H1 (cell line): ENCODE results near the gene MANBA. TPM values are rescaled to one million over a fixed set of nuclear protein-coding genes. Genes with fewer than 3 reads are reported as not detected.
"Not testable (repeated sequence)": the region's sequence is repeated elsewhere in the genome, so short reads cannot be mapped to it uniquely, and the experiment has no call there.

ENCODE experiments used
- CTCF ChIA-PET: fragments of 300-600 bp; sonication (Branson Sonifier 250); formaldehyde crosslinking; loops from one replicate; lab custom pipeline; 2021; ENCODE audit not compliant: partially characterized antibody; lab: Charles Lee
- POLR2A ChIA-PET: fragments of 300-600 bp; sonication (Branson Sonifier 250); formaldehyde crosslinking; loops from one replicate; lab custom pipeline; 2021; ENCODE audit warnings: inconsistent platforms; ENCODE audit not compliant: partially characterized antibody; lab: Charles Lee
- DNase-seq, 2 experiments: peaks; one replicate each; pipeline versions ENCODE4 v3.0.0 to v3.0.0-alpha.2; 2010 to 2022; ENCODE audit warnings: low spot score in 2 of 2, low read depth in 1 of 2, mixed read lengths in 1 of 2
- FAIRE-seq: peaks from 2 replicates; lab custom pipeline; 2011; peaks lifted over from hg19 to GRCh38; lab: Jason Lieb, UNC
- H2AFZ ChIP-seq: 2 replicates; pipeline ENCODE4 v1.8.1; 2012; ENCODE audit warnings: low read length, inconsistent platforms
- H2AK5ac ChIP-seq: 2 replicates; pipeline ENCODE4 v1.6.1; 2013; ENCODE audit warnings: low read depth, low read length
- H2BK120ac ChIP-seq: replicated peaks from 2 replicates; pipeline ENCODE3; 2013; ENCODE audit warnings: low read depth, low read length, inconsistent platforms
- H2BK12ac ChIP-seq: 2 replicates; pipeline ENCODE4 v1.6.1; 2013; ENCODE audit warnings: low read depth, low read length
- H2BK15ac ChIP-seq: 2 replicates; pipeline ENCODE4 v1.6.1; 2013; ENCODE audit warnings: low read length
- H2BK20ac ChIP-seq: 2 replicates; pipeline ENCODE4 v1.6.1; 2013; ENCODE audit warnings: low read length
- H2BK5ac ChIP-seq: 2 replicates; pipeline ENCODE4 v1.6.1; 2013; ENCODE audit warnings: low read depth, low read length
- H3K14ac ChIP-seq: 2 replicates; pipeline ENCODE4 v1.6.1; 2013; ENCODE audit warnings: inconsistent platforms; ENCODE audit not compliant: insufficient read length
- H3K18ac ChIP-seq: 2 replicates; pipeline ENCODE4 v1.6.1; 2013; ENCODE audit warnings: low read length; ENCODE audit errors: extremely low read depth
- H3K23ac ChIP-seq: 2 replicates; pipeline ENCODE4 v1.6.1; 2013; ENCODE audit warnings: inconsistent platforms; ENCODE audit not compliant: insufficient read length
- H3K23me2 ChIP-seq: 2 replicates; pipeline ENCODE4 v1.6.1; 2013; ENCODE audit warnings: low read depth, low read length
- H3K27ac ChIP-seq: 2 replicates; pipeline ENCODE4 v1.6.1; 2011; ENCODE audit warnings: low read depth, low read length, inconsistent platforms
- H3K27me3 ChIP-seq, 4 experiments: replicated peaks in 1 of 4; 1 replicate in 1 of 4; 2 replicates in 3 of 4; pipeline versions ENCODE4 v1.6.1 to v1.8.1; 2011 to 2013; ENCODE audit warnings: low read length in 3 of 4, mild to moderate bottlenecking in 3 of 4, inconsistent platforms in 2 of 4, mixed read lengths in 2 of 4, moderate library complexity in 1 of 4; ENCODE audit not compliant: control insufficient read depth in 3 of 4, insufficient read depth in 3 of 4; ENCODE audit errors: extremely low read depth in 1 of 4
- H3K36me3 ChIP-seq, 4 experiments: 2 replicates each; pipeline versions ENCODE4 v1.6.1 to v1.8.1; 2011 to 2013; ENCODE audit warnings: mild to moderate bottlenecking in 4 of 4, low read length in 3 of 4, moderate library complexity in 2 of 4, control low read depth in 1 of 4, inconsistent platforms in 1 of 4; ENCODE audit not compliant: insufficient read depth in 4 of 4, control insufficient read depth in 2 of 4
- H3K4ac ChIP-seq: replicated peaks from 2 replicates; pipeline ENCODE3; 2013; ENCODE audit warnings: low read length, low read depth, mixed read lengths, inconsistent platforms; ENCODE audit not compliant: insufficient read length
- H3K4me1 ChIP-seq, 4 experiments: replicated peaks in 1 of 4; 1 replicate in 1 of 4; 2 replicates in 3 of 4; pipeline versions ENCODE4 v1.6.1 to v1.8.1; 2011 to 2013; ENCODE audit warnings: low read length in 3 of 4, inconsistent platforms in 2 of 4, mixed read lengths in 1 of 4; ENCODE audit not compliant: insufficient read depth in 4 of 4, control insufficient read depth in 3 of 4
- H3K4me2 ChIP-seq, 2 experiments: 2 replicates each; pipeline versions ENCODE4 v1.6.1 to v1.8.1; 2011 to 2013; ENCODE audit warnings: low read depth in 2 of 2, low read length in 2 of 2, control low read depth in 1 of 2, inconsistent platforms in 1 of 2, mild to moderate bottlenecking in 1 of 2; ENCODE audit not compliant: insufficient read depth in 1 of 2
- H3K4me3 ChIP-seq, 4 experiments: fragments of 200-600, 300-600 bp in 1 of 4; sonication (generic), shearing (Covaris generic), sonication (Bioruptor Twin) in 1 of 4; 2 replicates each; pipeline versions ENCODE4 v1.5.1 to v1.8.1; 2011 to 2016; ENCODE audit warnings: low read length in 4 of 4, low read depth in 3 of 4, control low read depth in 2 of 4, inconsistent platforms in 2 of 4, mild to moderate bottlenecking in 2 of 4, mixed read lengths in 1 of 4, moderate library complexity in 1 of 4; ENCODE audit not compliant: insufficient read depth in 2 of 4; ENCODE audit errors: extremely low read depth in 1 of 4
- H3K56ac ChIP-seq: replicated peaks from 2 replicates; pipeline ENCODE3; 2013; ENCODE audit warnings: low read depth, mild to moderate bottlenecking, mixed read lengths, low read length, inconsistent platforms; ENCODE audit not compliant: insufficient read length
- H3K79me1 ChIP-seq: 2 replicates; pipeline ENCODE4 v1.6.1; 2013; ENCODE audit warnings: low read depth, low read length, control low read depth
- H3K79me2 ChIP-seq, 2 experiments: 2 replicates each; pipeline versions ENCODE4 v1.6.1 to v1.8.1; 2012 to 2013; ENCODE audit warnings: low read length in 2 of 2, mild to moderate bottlenecking in 2 of 2, inconsistent platforms in 1 of 2; ENCODE audit not compliant: insufficient read depth in 2 of 2, control insufficient read depth in 1 of 2
- H3K9ac ChIP-seq, 4 experiments: replicated peaks in 1 of 4; 1 replicate in 1 of 4; 2 replicates in 3 of 4; pipeline versions ENCODE4 v1.6.1 to v1.8.1; 2011 to 2013; ENCODE audit warnings: low read depth in 3 of 4, low read length in 3 of 4, control low read depth in 2 of 4, mild to moderate bottlenecking in 2 of 4, moderate library complexity in 2 of 4, inconsistent platforms in 1 of 4; ENCODE audit errors: extremely low read depth in 1 of 4
- H3K9me3 ChIP-seq, 2 experiments: 2 replicates each; pipeline versions ENCODE4 v1.6.1 to v1.8.1; 2012 to 2013; ENCODE audit warnings: mild to moderate bottlenecking in 2 of 2, moderate library complexity in 2 of 2, control low read depth in 1 of 2, inconsistent platforms in 1 of 2, low read depth in 1 of 2, low read length in 1 of 2, mixed read lengths in 1 of 2; ENCODE audit not compliant: insufficient read depth in 2 of 2
- H4K20me1 ChIP-seq, 2 experiments: replicated peaks in 1 of 2; 2 replicates each; pipeline versions ENCODE3 to v1.8.1; 2011 to 2013; ENCODE audit warnings: inconsistent platforms in 2 of 2, low read length in 2 of 2, mild to moderate bottlenecking in 1 of 2; ENCODE audit not compliant: insufficient read depth in 2 of 2, control insufficient read depth in 1 of 2
- H4K5ac ChIP-seq: 2 replicates; pipeline ENCODE4 v1.6.1; 2013; ENCODE audit warnings: low read length, low read depth, mixed read lengths, inconsistent platforms; ENCODE audit not compliant: insufficient read length
- H4K8ac ChIP-seq: 2 replicates; pipeline ENCODE4 v1.8.0; 2013; ENCODE audit warnings: mild to moderate bottlenecking, moderate library complexity, low read length, inconsistent platforms; ENCODE audit not compliant: insufficient read depth; ENCODE audit errors: extremely low read depth
- H4K91ac ChIP-seq: replicated peaks from 2 replicates; pipeline ENCODE3; 2013; ENCODE audit warnings: low read length, mixed read lengths, inconsistent platforms; ENCODE audit not compliant: insufficient read length
- WGBS, 2 experiments: shearing (Covaris generic) in 1 of 2; methylation state at CpG; one replicate each; pipeline versions ENCODE4 v1.1.6 to v1.1.7; 2013 to 2015; ENCODE audit warnings: low lambda C conversion rate in 2 of 2, mixed read lengths in 2 of 2, inconsistent platforms in 1 of 2, low coverage in 1 of 2, missing lambda C conversion rate in 1 of 2; ENCODE audit not compliant: insufficient replicate concordance in 2 of 2, insufficient coverage in 1 of 2, insufficient read length in 1 of 2; ENCODE audit errors: extremely low coverage in 1 of 2, missing lambda C conversion rate in 1 of 2; 5-methylcytosine and 5-hydroxymethylcytosine counted together
- polyA plus RNA-seq, 7 experiments: library from polyadenylated mRNA; depleted of rRNA in 3 of 7; stranded (reverse) in 5 of 7; unstranded in 2 of 7; fragments of >200 nt in 5 of 7; fragments of 200-250 nt in 2 of 7; gene quantifications; 1 replicate in 5 of 7; 2 replicates in 1 of 7; 4 replicates in 1 of 7; pipeline versions ENCODE4 v1.2.1 to v1.2.3, GENCODE V29; 2011 to 2013; ENCODE audit warnings: missing spikeins in 2 of 7, mixed read lengths in 2 of 7
- total RNA-seq: library from RNA; stranded (reverse); fragmentation: NEBNext Ultra II Directional; extraction: Animal tissue kit (Norgen Biotek cat#: 25700); gene quantifications from 2 replicates; pipeline ENCODE4 v1.2.1, GENCODE V29; 2021

MANBA gene
- total and polyA plus RNA-seq, 2 of the 8 experiments (the other 6 are each of a cell fraction or from before 2014, with no cell fraction given) = 22.9 to 27.8 TPM

GRCh38 chr4:102619021-102619420, 141.7 kb downstream of the MANBA start:
- H4K91ac ChIP-seq, H2BK12ac ChIP-seq, POLR2A ChIA-PET, H2BK120ac ChIP-seq, H2AFZ ChIP-seq, H3K18ac ChIP-seq, H3K79me1 ChIP-seq, H2BK15ac ChIP-seq, H3K56ac ChIP-seq, H4K8ac ChIP-seq, H4K20me1 ChIP-seq, H3K23ac ChIP-seq, H3K4me2 ChIP-seq, FAIRE-seq, H2BK20ac ChIP-seq, H3K23me2 ChIP-seq, H3K27me3 ChIP-seq, H3K9me3 ChIP-seq, H3K36me3 ChIP-seq, H3K79me2 ChIP-seq, H2BK5ac ChIP-seq, H3K4me3 ChIP-seq, H3K9ac ChIP-seq, H3K27ac ChIP-seq, H3K4ac ChIP-seq, H4K5ac ChIP-seq, H3K14ac ChIP-seq, H2AK5ac ChIP-seq, DNase-seq: not testable (repeated sequence)
- peaks cover 5 to 13% (median 6%) of the 10 kb centered on the region in 4 experiments for H3K4me1 ChIP-seq
- CTCF ChIA-PET = interaction anchor here (0.8 to 2.1 kb wide), 5 partner anchors 11 to 473 kb away, joined by 3 to 7 read pairs (median 3); no protein-coding TSS in a partner anchor
- 85% methylated on average over 9 of the region's 9 CpGs; no CpG with 5 or more reads in 1 of the 2 experiments for WGBS, 2 experiments
